Astrocyte (in vitro differentiated cells and primary cell): ENCODE data around the gene IVD.

Source experiments
- CTCF ChIP-seq: IDR thresholded peaks from 2 replicates; pipeline ENCODE4 v1.5.1; 2011; ENCODE audit warnings: low read depth, mild to moderate bottlenecking, inconsistent platforms, low read length, moderate library complexity; ENCODE audit not compliant: insufficient read depth
- EZH2 ChIP-seq: IDR thresholded peaks from 2 replicates; pipeline ENCODE4 v1.6.1; 2012; ENCODE audit warnings: mild to moderate bottlenecking, low read length, inconsistent platforms; ENCODE audit not compliant: insufficient read depth

- no peak for TF ChIP-seq CTCF
- TF ChIP-seq EZH2 = no peak
These were observed 39.8 kb upstream of the IVD start for GRCh38 chr15:40365624-40366456.
